HG03045 (cell line): ENCODE results near the gene CDKN2AIP.

Source experiments
- ATAC-seq: cut with Tn5 transposase; IDR thresholded peaks from one replicate; pipeline ENCODE4 v1.9.1; 2021; ENCODE audit warnings: mild to moderate bottlenecking, moderate library complexity; ENCODE audit not compliant: unreplicated experiment

Gene CDKN2AIP

DNA sequence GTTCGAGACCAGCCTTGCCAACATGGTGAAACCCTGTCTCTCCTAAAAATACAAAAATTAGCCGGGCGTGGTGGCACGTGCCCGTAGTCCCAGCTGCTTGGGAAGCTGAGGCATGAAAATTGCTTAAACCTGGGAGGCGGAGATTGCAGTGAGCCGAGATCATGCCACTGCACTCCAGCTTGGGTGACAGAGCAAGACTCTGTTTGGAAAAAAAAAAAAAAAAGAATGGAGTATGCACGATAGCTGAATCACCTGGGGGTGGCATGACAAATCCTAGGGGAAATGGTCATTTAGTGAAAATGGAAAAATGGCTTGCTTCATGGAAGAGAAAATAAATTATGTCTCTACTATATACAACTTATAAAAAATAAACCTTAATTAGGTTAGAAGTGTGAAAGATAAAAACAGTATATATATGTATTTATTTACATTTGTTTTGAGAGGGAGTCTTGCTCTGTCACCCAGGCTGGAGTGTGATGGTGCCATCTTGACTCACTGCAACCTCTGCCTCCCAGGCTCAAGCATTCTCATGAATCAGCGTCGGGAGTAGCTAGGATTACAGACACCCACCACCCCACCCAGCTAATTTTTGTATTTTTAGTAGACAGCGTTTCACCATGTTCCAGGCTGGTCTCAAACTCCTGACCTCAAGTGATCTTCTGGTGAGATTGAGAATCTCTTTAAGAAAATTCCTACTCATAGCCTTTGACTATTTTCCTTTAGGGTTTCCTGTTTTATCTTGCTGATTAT is 41.1 kb downstream of the CDKN2AIP start:
- no peak for ATAC-seq

- ATAC-seq: no peak
Measured at GRCh38 chr4:183492791-183493222, 48.4 kb downstream of the CDKN2AIP start.

- ATAC-seq: no peak
Measured at GRCh38 chr4:183493246-183493645, 48.8 kb downstream of the CDKN2AIP start.

GRCh38 chr4:183495184-183495583 is 50.7 kb downstream of the CDKN2AIP start:
- ATAC-seq: no peak
